ENCODE results near the gene SOX18.

DNA sequence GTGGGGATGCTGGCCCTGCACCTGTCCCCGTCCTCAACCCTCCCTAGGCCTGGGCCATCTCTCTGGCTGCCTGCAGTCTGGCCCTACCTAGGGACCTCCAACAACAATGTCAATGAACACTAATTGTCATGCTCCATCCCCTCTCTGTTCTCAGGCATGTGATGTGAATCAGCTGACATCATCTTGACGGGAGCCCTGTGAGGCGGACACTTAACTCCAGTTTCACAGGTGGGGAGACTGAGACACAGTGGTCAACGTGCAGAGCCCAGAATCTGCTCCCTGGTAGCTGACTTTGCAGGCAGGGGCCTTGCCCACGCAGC is 12.8 kb upstream of the SOX18 start:
- TF ChIP-seq, protein P1, sequence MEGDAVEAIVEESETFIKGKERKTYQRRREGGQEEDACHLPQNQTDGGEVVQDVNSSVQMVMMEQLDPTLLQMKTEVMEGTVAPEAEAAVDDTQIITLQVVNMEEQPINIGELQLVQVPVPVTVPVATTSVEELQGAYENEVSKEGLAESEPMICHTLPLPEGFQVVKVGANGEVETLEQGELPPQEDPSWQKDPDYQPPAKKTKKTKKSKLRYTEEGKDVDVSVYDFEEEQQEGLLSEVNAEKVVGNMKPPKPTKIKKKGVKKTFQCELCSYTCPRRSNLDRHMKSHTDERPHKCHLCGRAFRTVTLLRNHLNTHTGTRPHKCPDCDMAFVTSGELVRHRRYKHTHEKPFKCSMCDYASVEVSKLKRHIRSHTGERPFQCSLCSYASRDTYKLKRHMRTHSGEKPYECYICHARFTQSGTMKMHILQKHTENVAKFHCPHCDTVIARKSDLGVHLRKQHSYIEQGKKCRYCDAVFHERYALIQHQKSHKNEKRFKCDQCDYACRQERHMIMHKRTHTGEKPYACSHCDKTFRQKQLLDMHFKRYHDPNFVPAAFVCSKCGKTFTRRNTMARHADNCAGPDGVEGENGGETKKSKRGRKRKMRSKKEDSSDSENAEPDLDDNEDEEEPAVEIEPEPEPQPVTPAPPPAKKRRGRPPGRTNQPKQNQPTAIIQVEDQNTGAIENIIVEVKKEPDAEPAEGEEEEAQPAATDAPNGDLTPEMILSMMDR (IDR thresholded peaks at IDR 0.05): no peak
- no peak for TF ChIP-seq POLR2A (IDR thresholded peaks at IDR 0.05)

Measured in thyroid gland (tissue), 4 donors.